Neuronal stem cell (in vitro differentiated cells): ENCODE data around the gene UPF1.
"Not testable (repeated sequence)": the region's sequence is repeated elsewhere in the genome, so short reads cannot be mapped to it uniquely, and the experiment has no call there.

ENCODE experiments used
- DNase-seq: peaks from one replicate; pipeline ENCODE4 v3.0.0-alpha.2; 2013; ENCODE audit warnings: low spot score
- H2AFZ ChIP-seq: one replicate; pipeline ENCODE4 v1.6.1; 2013; ENCODE audit warnings: mild to moderate bottlenecking, low read length, inconsistent platforms
- H2AK5ac ChIP-seq: 2 replicates; pipeline ENCODE4 v1.6.1; 2013; ENCODE audit warnings: low read depth, mild to moderate bottlenecking, inconsistent platforms, low read length, moderate library complexity, mixed read lengths
- H2BK120ac ChIP-seq: 2 replicates; pipeline ENCODE4 v1.6.1; 2013; ENCODE audit warnings: low read depth, mild to moderate bottlenecking, inconsistent platforms, low read length, moderate library complexity, mixed read lengths
- H2BK12ac ChIP-seq: one replicate; pipeline ENCODE4 v1.6.1; 2013; ENCODE audit warnings: low read length, inconsistent platforms
- H2BK15ac ChIP-seq: 2 replicates; pipeline ENCODE4 v1.6.1; 2013; ENCODE audit warnings: mild to moderate bottlenecking, low read length, inconsistent platforms, mixed read lengths
- H2BK5ac ChIP-seq: one replicate; pipeline ENCODE4 v1.6.1; 2013; ENCODE audit warnings: inconsistent platforms, mild to moderate bottlenecking, low read length, moderate library complexity
- H3K14ac ChIP-seq: one replicate; pipeline ENCODE4 v1.6.1; 2013; ENCODE audit warnings: low read length, inconsistent platforms
- H3K18ac ChIP-seq: 2 replicates; pipeline ENCODE4 v1.6.1; 2013; ENCODE audit warnings: low read length, inconsistent platforms
- H3K23ac ChIP-seq: 2 replicates; pipeline ENCODE4 v1.6.1; 2013; ENCODE audit warnings: low read depth, mild to moderate bottlenecking, mixed read lengths, low read length, inconsistent platforms; ENCODE audit not compliant: poor library complexity
- H3K27ac ChIP-seq: replicated peaks from 3 replicates; pipeline ENCODE4 v1.5.1; 2013; ENCODE audit warnings: low read length, inconsistent platforms
- H3K27me3 ChIP-seq, 3 experiments: 2 replicates each; pipeline ENCODE4 v1.6.1; 2013; ENCODE audit warnings: low read length in 3 of 3, mild to moderate bottlenecking in 2 of 3, inconsistent platforms in 1 of 3, low read depth in 1 of 3, mixed read lengths in 1 of 3, moderate library complexity in 1 of 3; ENCODE audit not compliant: control insufficient read depth in 3 of 3, insufficient read depth in 3 of 3
- H3K36me3 ChIP-seq, 2 donors: replicated peaks in 1 of 2; 2 replicates each; pipeline ENCODE4 v1.6.1; 2013; ENCODE audit warnings: low read length in 2 of 2; ENCODE audit not compliant: control insufficient read depth in 2 of 2, insufficient read depth in 2 of 2
- H3K4ac ChIP-seq: 2 replicates; pipeline ENCODE4 v1.6.1; 2013; ENCODE audit warnings: inconsistent platforms, mild to moderate bottlenecking, low read length, moderate library complexity
- H3K4me1 ChIP-seq, 2 donors: 1 replicate in 1 of 2; 2 replicates in 1 of 2; pipeline ENCODE4 v1.6.1; 2013; ENCODE audit warnings: low read length in 2 of 2, low read depth in 1 of 2; ENCODE audit not compliant: control insufficient read depth in 2 of 2, insufficient read depth in 1 of 2
- H3K4me2 ChIP-seq: one replicate; pipeline ENCODE4 v1.6.1; 2013; ENCODE audit warnings: mild to moderate bottlenecking, low read length, inconsistent platforms; ENCODE audit not compliant: insufficient read depth, poor library complexity, severe bottlenecking
- H3K4me3 ChIP-seq, 2 donors: 2 replicates each; pipeline ENCODE4 v1.5.1; 2013; ENCODE audit warnings: low read length in 2 of 2, mild to moderate bottlenecking in 2 of 2, inconsistent platforms in 1 of 2, moderate library complexity in 1 of 2
- H3K79me1 ChIP-seq: one replicate; pipeline ENCODE4 v1.6.1; 2013; ENCODE audit warnings: low read depth, mild to moderate bottlenecking, inconsistent platforms, low read length, moderate library complexity
- H3K9ac ChIP-seq: one replicate; pipeline ENCODE4 v1.6.1; 2013; ENCODE audit warnings: mild to moderate bottlenecking, low read depth, low read length, inconsistent platforms; ENCODE audit not compliant: poor library complexity
- H3K9me3 ChIP-seq, 2 donors: replicated peaks in 1 of 2; 2 replicates each; pipeline versions ENCODE3 to v1.6.1; 2013; ENCODE audit warnings: low read length in 2 of 2, mild to moderate bottlenecking in 2 of 2, inconsistent platforms in 1 of 2, low read depth in 1 of 2, mixed read lengths in 1 of 2, moderate library complexity in 1 of 2; ENCODE audit not compliant: control insufficient read depth in 2 of 2, insufficient read depth in 1 of 2
- H4K8ac ChIP-seq: one replicate; pipeline ENCODE4 v1.6.1; 2013; ENCODE audit warnings: low read depth, mild to moderate bottlenecking, inconsistent platforms, low read length, moderate library complexity
- H4K91ac ChIP-seq: one replicate; pipeline ENCODE4 v1.6.1; 2013; ENCODE audit warnings: low read length, low read depth, mild to moderate bottlenecking, inconsistent platforms; ENCODE audit not compliant: poor library complexity
- WGBS, 2 donors: extraction: QIAGEN DNeasy Blood & Tissue Kit; methylation state at CpG; one replicate each; pipeline ENCODE4 v1.1.7; 2013; ENCODE audit warnings: missing lambda C conversion rate in 2 of 2, mixed read lengths in 1 of 2; ENCODE audit not compliant: insufficient read length in 2 of 2, insufficient replicate concordance in 1 of 2; ENCODE audit errors: extremely low coverage in 2 of 2; 5-methylcytosine and 5-hydroxymethylcytosine counted together

UPF1 gene

GRCh38 chr19:18811638-18812037 is 20.1 kb upstream of the UPF1 start:
- H4K8ac ChIP-seq, H3K4me1 ChIP-seq, H3K4me3 ChIP-seq, H4K91ac ChIP-seq, H3K27ac ChIP-seq, H2BK120ac ChIP-seq, DNase-seq, H2BK5ac ChIP-seq, H2AFZ ChIP-seq, H3K4ac ChIP-seq, H3K14ac ChIP-seq, H2BK12ac ChIP-seq, H2BK15ac ChIP-seq, H3K36me3 ChIP-seq, H3K79me1 ChIP-seq, H3K18ac ChIP-seq, H3K9me3 ChIP-seq, H3K23ac ChIP-seq, H3K4me2 ChIP-seq, H3K9ac ChIP-seq, H2AK5ac ChIP-seq: not testable (repeated sequence)
- WGBS, 2 donors = no CpG with 5 or more reads among the region's 5 CpGs
- peaks cover 0 to 36% (median 0%) of the 10 kb centered on the region in 3 experiments for H3K27me3 ChIP-seq

GRCh38 chr19:18814063-18814462 is 17.7 kb upstream of the UPF1 start:
- Histone ChIP-seq H3K27me3 (peaks cover 0 to 29% (median 0%) of the 10 kb centered on the region in 3 experiments), H3K79me1 (no peaks in the 10 kb centered on the region), H2BK120ac (no peak overlapping the region), H2BK15ac (no peak overlapping the region), H2BK12ac (no peak overlapping the region), H3K4me2 (no peak overlapping the region), H2BK5ac (no peak overlapping the region), H3K9ac (no peak overlapping the region), H3K23ac (no peak overlapping the region), H4K91ac (no peak overlapping the region), H4K8ac (no peak overlapping the region), H3K36me3 (no peaks in the 10 kb centered on the region), H2AFZ (no peak overlapping the region), H3K9me3 (no peaks in the 10 kb centered on the region), H3K4me1 (no peaks in the 10 kb centered on the region), H3K4ac (no peak overlapping the region), H3K4me3 (no peak overlapping the region), H3K14ac (no peak overlapping the region), H3K18ac (no peak overlapping the region), H2AK5ac (no peak overlapping the region), H3K27ac (no peak overlapping the region)
- no CpG with 5 or more reads among the region's 9 CpGs for WGBS, 2 donors
- DNase-seq = no peak

GRCh38 chr19:18815673-18816072 is 16.1 kb upstream of the UPF1 start:
- Histone ChIP-seq H3K36me3 (no peaks in the 10 kb centered on the region), H3K79me1 (no peaks in the 10 kb centered on the region), H4K8ac (no peak overlapping the region), H2BK15ac (no peak overlapping the region), H3K23ac (no peak overlapping the region), H3K14ac (no peak overlapping the region), H2BK120ac (no peak overlapping the region), H3K4me1 (no peaks in the 10 kb centered on the region), H3K27ac (no peak overlapping the region), H3K9me3 (no peaks in the 10 kb centered on the region), H3K27me3 (peaks cover 0 to 24% (median 0%) of the 10 kb centered on the region in 3 experiments), H3K4me2 (no peak overlapping the region), H3K4me3 (no peak overlapping the region), H2BK12ac (no peak overlapping the region), H2AFZ (no peak overlapping the region), H2BK5ac (no peak overlapping the region), H4K91ac (no peak overlapping the region), H3K18ac (no peak overlapping the region), H3K9ac (no peak overlapping the region), H2AK5ac (no peak overlapping the region), H3K4ac (no peak overlapping the region)
- DNase-seq = no peak
- WGBS, 2 donors = no CpG with 5 or more reads among the region's 5 CpGs

GRCh38 chr19:18816645-18817044 is 15.1 kb upstream of the UPF1 start:
- H3K36me3 ChIP-seq, H3K9me3 ChIP-seq, H2BK5ac ChIP-seq, H2AK5ac ChIP-seq, H3K14ac ChIP-seq, H2AFZ ChIP-seq, H3K9ac ChIP-seq, H3K4me2 ChIP-seq, DNase-seq, H2BK120ac ChIP-seq, H3K4ac ChIP-seq, H3K18ac ChIP-seq, H2BK12ac ChIP-seq, H3K23ac ChIP-seq, H3K27ac ChIP-seq, H3K4me3 ChIP-seq, H2BK15ac ChIP-seq, H4K8ac ChIP-seq, H3K4me1 ChIP-seq, H3K79me1 ChIP-seq, H4K91ac ChIP-seq: not testable (repeated sequence)
- no CpG with 5 or more reads among the region's 4 CpGs for WGBS, 2 donors
- peaks cover 0 to 24% (median 0%) of the 10 kb centered on the region in 3 experiments for H3K27me3 ChIP-seq
